Neural progenitor cell (in vitro differentiated cells): ENCODE results near the gene CDK18. TPM values are rescaled to one million over a fixed set of nuclear protein-coding genes. Genes with fewer than 3 reads are reported as not detected.
A peak's percentile ranks its signal among the peaks of the same experiment; 100 is the strongest.

Experiments
- DNase-seq: peaks from one replicate; pipeline ENCODE4 v3.0.0-alpha.2; 2016; ENCODE audit warnings: low spot score
- H2AFZ ChIP-seq: fragments of 200-600 bp; sonication (generic); replicated peaks from 2 replicates; pipeline ENCODE4 v1.6.1; 2016; ENCODE audit warnings: antibody characterized with exemption
- H3F3A ChIP-seq: fragments of 200-600 bp; sonication (generic); 2 replicates; pipeline ENCODE4 v1.6.1; 2016; ENCODE audit warnings: antibody characterized with exemption, low read depth
- H3K27ac ChIP-seq: fragments of 200-600 bp; sonication (generic); 2 replicates; pipeline ENCODE4 v1.5.1; 2016; ENCODE audit warnings: mild to moderate bottlenecking
- H3K27me3 ChIP-seq: fragments of 200-600 bp; sonication (generic); 2 replicates; pipeline ENCODE4 v1.6.1; 2016; ENCODE audit warnings: mild to moderate bottlenecking, moderate library complexity
- H3K36me3 ChIP-seq: fragments of 200-600 bp; sonication (generic); 2 replicates; pipeline ENCODE4 v1.5.1; 2016
- H3K4me1 ChIP-seq: fragments of 200-600 bp; sonication (generic); 2 replicates; pipeline ENCODE4 v1.6.1; 2016; ENCODE audit warnings: mixed run types
- H3K4me2 ChIP-seq: fragments of 200-600 bp; sonication (generic); 2 replicates; pipeline ENCODE4 v1.6.1; 2016
- H3K4me3 ChIP-seq: fragments of 200-600 bp; sonication (generic); 2 replicates; pipeline ENCODE4 v1.5.1; 2016
- H3K79me2 ChIP-seq: fragments of 200-600 bp; sonication (generic); 2 replicates; pipeline ENCODE4 v1.6.1; 2016; ENCODE audit warnings: low read depth
- H3K9ac ChIP-seq: fragments of 200-600 bp; sonication (generic); 2 replicates; pipeline ENCODE4 v1.6.1; 2016
- H3K9me3 ChIP-seq: fragments of 200-600 bp; sonication (generic); 2 replicates; pipeline ENCODE4 v1.5.1; 2016; ENCODE audit warnings: low read depth
- H4K20me1 ChIP-seq: fragments of 200-600 bp; sonication (generic); 2 replicates; pipeline ENCODE4 v1.6.1; 2016; ENCODE audit warnings: low read depth
- H3K27ac Mint-ChIP-seq: 3 replicates; pipeline ENCODE4 v1.8.0; 2021; ENCODE audit warnings: mixed read lengths
- H3K27me3 Mint-ChIP-seq: 2 replicates; pipeline ENCODE4 v1.8.0; 2022; ENCODE audit warnings: low read depth, mild to moderate bottlenecking, inconsistent platforms, moderate library complexity, mixed read lengths; ENCODE audit not compliant: insufficient read depth
- H3K36me3 Mint-ChIP-seq: 3 replicates; pipeline ENCODE4 v1.8.0; 2021; ENCODE audit warnings: mixed read lengths
- H3K4me1 Mint-ChIP-seq: 3 replicates; pipeline ENCODE4 v1.8.0; 2021; ENCODE audit warnings: mixed read lengths
- H3K4me3 Mint-ChIP-seq: 3 replicates; pipeline ENCODE4 v1.8.0; 2021; ENCODE audit warnings: mild to moderate bottlenecking, moderate library complexity, mixed read lengths
- H3K9me3 Mint-ChIP-seq: 3 replicates; pipeline ENCODE4 v1.8.0; 2020; ENCODE audit warnings: mixed read lengths
- EZH2 ChIP-seq: fragments of 200-600 bp; sonication (generic); IDR thresholded peaks from 2 replicates; pipeline ENCODE4 v1.6.1; 2017; ENCODE audit warnings: antibody characterized with exemption, mild to moderate bottlenecking, moderate library complexity
- EZH2phosphoT487 ChIP-seq: fragments of 200-600 bp; sonication (generic); IDR thresholded peaks from 2 replicates; pipeline ENCODE4 v1.6.1; 2017; ENCODE audit warnings: antibody characterized with exemption
- total RNA-seq: library from RNA; depleted of rRNA; stranded (reverse); fragments of >200 nt; gene quantifications from 2 replicates; pipeline ENCODE4 v1.2.3, GENCODE V29; 2015; ENCODE audit warnings: low replicate concordance
- TF ChIP-seq, protein P1 (sequence below): fragments of 200-600 bp; sonication (generic); IDR thresholded peaks from 2 replicates; pipeline ENCODE4 v1.5.1; 2017; ENCODE audit warnings: antibody characterized with exemption, mild to moderate bottlenecking

Gene CDK18
- total RNA-seq, 1 donor from 2014 or later = 14.1 TPM

DNA sequence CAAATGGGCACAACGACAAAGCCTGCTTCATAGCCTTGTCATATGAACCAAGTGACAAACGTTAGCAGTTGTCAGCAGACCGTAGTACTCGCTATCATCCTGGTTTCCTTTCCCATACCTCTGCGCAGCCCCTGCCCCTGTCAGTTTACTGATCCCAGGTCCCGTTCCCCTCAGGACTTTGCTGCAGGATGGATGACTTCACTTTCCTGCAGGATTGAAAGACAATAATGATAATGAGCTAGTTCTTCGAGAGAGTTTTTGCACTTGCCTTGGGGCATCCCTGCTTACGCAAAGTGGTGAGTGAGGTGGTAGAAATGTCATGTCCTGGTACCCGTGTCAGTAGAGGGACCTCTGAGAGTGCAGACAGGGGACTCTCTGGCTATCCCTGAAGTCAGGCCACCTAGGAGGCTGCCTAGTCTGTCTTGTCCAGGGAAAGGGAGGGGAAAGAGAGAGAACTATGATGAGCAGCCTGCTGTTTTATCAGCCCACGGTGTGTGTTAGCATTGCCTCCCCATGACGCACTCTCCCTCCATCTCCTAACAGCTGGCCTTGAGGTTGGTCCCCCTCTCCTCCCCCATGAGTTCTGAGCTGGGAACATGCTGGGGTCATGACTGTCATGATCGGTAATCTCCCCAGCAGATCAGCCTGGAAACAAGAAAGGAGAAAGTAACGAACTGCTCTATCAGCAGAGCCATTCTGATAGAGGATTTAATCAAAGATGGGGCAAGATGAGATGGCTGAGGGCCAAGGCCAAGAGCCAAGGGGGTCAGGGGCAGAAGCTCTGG lies 73.6 kb downstream of the CDK18 start:
- no peak overlapping the region for H3K27ac ChIP-seq
- no peak overlapping the region for H3K4me2 ChIP-seq
- no peaks in the 10 kb centered on the region for H3K9me3 Mint-ChIP-seq
- H2AFZ ChIP-seq = no peak overlapping the region
- H3F3A ChIP-seq = no peaks in the 10 kb centered on the region
- H3K36me3 Mint-ChIP-seq = no peaks in the 10 kb centered on the region
- H3K4me3 ChIP-seq = no peak overlapping the region
- H3K36me3 ChIP-seq = no peaks in the 10 kb centered on the region
- peaks cover 40% of the 10 kb centered on the region for H3K27me3 ChIP-seq
- H3K79me2 ChIP-seq = no peaks in the 10 kb centered on the region
- H3K9ac ChIP-seq = no peak overlapping the region
- H3K27ac Mint-ChIP-seq = no peak overlapping the region
- no peaks in the 10 kb centered on the region for H4K20me1 ChIP-seq
- H3K27me3 Mint-ChIP-seq = peaks cover 10% of the 10 kb centered on the region
- H3K4me1 Mint-ChIP-seq = peaks cover 22% of the 10 kb centered on the region
- no peak for DNase-seq
- H3K9me3 ChIP-seq = no peaks in the 10 kb centered on the region
- no peak overlapping the region for H3K4me3 Mint-ChIP-seq
- TF ChIP-seq EZH2 (no peak), EZH2phosphoT487 (no peak)
- TF ChIP-seq, protein P1, sequence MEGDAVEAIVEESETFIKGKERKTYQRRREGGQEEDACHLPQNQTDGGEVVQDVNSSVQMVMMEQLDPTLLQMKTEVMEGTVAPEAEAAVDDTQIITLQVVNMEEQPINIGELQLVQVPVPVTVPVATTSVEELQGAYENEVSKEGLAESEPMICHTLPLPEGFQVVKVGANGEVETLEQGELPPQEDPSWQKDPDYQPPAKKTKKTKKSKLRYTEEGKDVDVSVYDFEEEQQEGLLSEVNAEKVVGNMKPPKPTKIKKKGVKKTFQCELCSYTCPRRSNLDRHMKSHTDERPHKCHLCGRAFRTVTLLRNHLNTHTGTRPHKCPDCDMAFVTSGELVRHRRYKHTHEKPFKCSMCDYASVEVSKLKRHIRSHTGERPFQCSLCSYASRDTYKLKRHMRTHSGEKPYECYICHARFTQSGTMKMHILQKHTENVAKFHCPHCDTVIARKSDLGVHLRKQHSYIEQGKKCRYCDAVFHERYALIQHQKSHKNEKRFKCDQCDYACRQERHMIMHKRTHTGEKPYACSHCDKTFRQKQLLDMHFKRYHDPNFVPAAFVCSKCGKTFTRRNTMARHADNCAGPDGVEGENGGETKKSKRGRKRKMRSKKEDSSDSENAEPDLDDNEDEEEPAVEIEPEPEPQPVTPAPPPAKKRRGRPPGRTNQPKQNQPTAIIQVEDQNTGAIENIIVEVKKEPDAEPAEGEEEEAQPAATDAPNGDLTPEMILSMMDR = no peak
- peaks cover 10% of the 10 kb centered on the region for H3K4me1 ChIP-seq

DNA sequence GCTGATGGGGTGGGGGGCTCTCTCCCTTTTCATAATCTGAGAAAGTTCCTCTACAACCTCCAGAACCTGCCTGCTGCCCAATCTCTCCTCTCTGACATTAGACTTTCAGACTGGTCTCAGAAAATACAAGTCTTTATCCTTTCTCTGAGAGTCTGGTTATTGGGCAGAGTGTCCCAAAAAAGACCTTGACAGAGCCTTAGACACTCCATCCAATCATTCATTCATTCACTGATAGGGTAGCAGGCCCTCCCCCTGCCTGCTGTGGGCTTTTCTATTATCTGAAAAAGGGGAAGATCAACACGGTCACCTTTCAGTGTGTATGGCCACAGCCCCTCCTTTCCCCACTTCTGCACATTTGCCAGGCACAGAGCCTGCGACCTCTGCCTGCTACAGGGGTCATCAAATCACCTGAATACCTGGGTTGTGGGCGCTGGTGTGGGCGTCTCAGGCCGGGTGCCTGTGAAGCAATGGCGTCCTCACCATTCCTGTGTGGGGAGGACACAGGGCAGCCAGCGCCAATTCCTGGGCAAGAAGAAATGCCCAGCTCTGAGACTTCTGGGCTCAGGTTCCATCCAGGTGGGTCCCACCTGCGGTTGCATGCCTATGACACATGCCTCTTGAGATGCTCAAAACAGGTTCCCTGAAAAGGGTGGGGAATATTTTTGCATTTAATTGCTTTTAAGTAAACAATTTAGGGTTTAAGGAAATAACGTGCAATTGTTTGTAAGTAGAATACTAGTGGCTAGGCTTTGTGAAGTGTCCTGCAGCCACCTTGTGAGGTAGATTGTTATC lies 74.5 kb downstream of the CDK18 start:
- Histone ChIP-seq H3K9ac (no peak overlapping the region), H2AFZ (no peak overlapping the region), H3K27me3 (peaks cover 40% of the 10 kb centered on the region), H3K36me3 (no peaks in the 10 kb centered on the region), H3K4me1 (peaks cover 10% of the 10 kb centered on the region), H3K4me3 (no peak overlapping the region), H4K20me1 (no peaks in the 10 kb centered on the region), H3F3A (no peaks in the 10 kb centered on the region), H3K79me2 (no peaks in the 10 kb centered on the region), H3K4me2 (peak overlapping the region; percentile 26), H3K27ac (no peak overlapping the region), H3K9me3 (no peaks in the 10 kb centered on the region)
- TF ChIP-seq EZH2 (no peak), EZH2phosphoT487 (no peak)
- TF ChIP-seq, protein P1 = no peak
- Mint-ChIP-seq H3K36me3 (no peaks in the 10 kb centered on the region), H3K4me1 (peaks cover 25% of the 10 kb centered on the region), H3K9me3 (no peaks in the 10 kb centered on the region), H3K4me3 (no peak overlapping the region), H3K27ac (no peak overlapping the region), H3K27me3 (peaks cover 12% of the 10 kb centered on the region)
- DNase-seq = no peak

- Histone ChIP-seq H3K4me3 (no peak overlapping the region), H3K36me3 (no peaks in the 10 kb centered on the region), H3K4me2 (peak overlapping the region; percentile 26), H4K20me1 (no peaks in the 10 kb centered on the region), H3K4me1 (peaks cover 10% of the 10 kb centered on the region), H3K27me3 (peaks cover 36% of the 10 kb centered on the region), H3K9ac (no peak overlapping the region), H3K27ac (no peak overlapping the region), H2AFZ (no peak overlapping the region), H3K79me2 (no peaks in the 10 kb centered on the region), H3F3A (no peaks in the 10 kb centered on the region), H3K9me3 (no peaks in the 10 kb centered on the region)
- no peak for DNase-seq
- Mint-ChIP-seq H3K27ac (no peak overlapping the region), H3K4me3 (no peak overlapping the region), H3K4me1 (peaks cover 25% of the 10 kb centered on the region), H3K9me3 (no peaks in the 10 kb centered on the region), H3K27me3 (peaks cover 12% of the 10 kb centered on the region), H3K36me3 (no peaks in the 10 kb centered on the region)
- TF ChIP-seq, protein P1 = no peak
- TF ChIP-seq EZH2phosphoT487 (no peak), EZH2 (no peak)
These were observed 75.2 kb downstream of the CDK18 start for GRCh38 chr1:205579711-205580110.
